GM18868 (cell line): ENCODE measurements around the gene NOP56.
"Not testable (repeated sequence)": the region's sequence is repeated elsewhere in the genome, so short reads cannot be mapped to it uniquely, and the experiment has no call there.

Source experiments
- ATAC-seq: cut with Tn5 transposase; IDR thresholded peaks from one replicate; pipeline ENCODE4 v1.9.1; 2021; ENCODE audit warnings: mild to moderate bottlenecking, moderate library complexity; ENCODE audit not compliant: unreplicated experiment

Gene NOP56

GRCh38 chr20:2680046-2680445 is 27.6 kb downstream of the NOP56 start:
- ATAC-seq, result no peak

- not testable (repeated sequence) for ATAC-seq
These were observed 29.6 kb downstream of the NOP56 start for GRCh38 chr20:2682040-2682439.

GRCh38 chr20:2684817-2685216 is 32.4 kb downstream of the NOP56 start:
- ATAC-seq, result not testable (repeated sequence)

- no peak for ATAC-seq
These were observed 35.1 kb downstream of the NOP56 start for GRCh38 chr20:2687514-2687913.

- ATAC-seq, result no peak
These were observed 35.7 kb downstream of the NOP56 start for GRCh38 chr20:2688041-2688591.

DNA sequence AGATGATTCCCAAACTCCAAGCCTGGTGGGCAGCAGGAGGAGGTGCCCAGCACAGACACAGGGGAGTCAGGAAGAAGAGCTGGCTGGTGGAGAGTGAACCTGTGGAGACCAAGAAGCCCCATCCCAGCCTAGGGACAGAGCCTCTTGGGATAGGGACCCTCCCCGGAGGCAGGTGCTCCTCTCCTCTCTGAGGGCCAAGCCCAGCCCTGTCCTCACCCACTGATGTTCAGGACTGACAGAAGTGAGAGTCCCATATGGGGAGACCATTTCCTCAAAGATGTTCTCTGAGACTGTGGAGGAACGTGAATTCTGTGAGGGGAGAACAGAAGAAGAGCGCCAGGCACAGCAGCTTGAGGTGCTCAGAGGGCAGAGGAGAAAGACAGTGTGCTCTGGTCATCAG is 37.8 kb downstream of the NOP56 start:
- no peak for ATAC-seq

- ATAC-seq, result no peak
These were observed 38.3 kb downstream of the NOP56 start for GRCh38 chr20:2690718-2691117.

GRCh38 chr20:2691127-2691526 is 38.7 kb downstream of the NOP56 start:
- ATAC-seq, result no peak

GRCh38 chr20:2691663-2692035 is 39.2 kb downstream of the NOP56 start:
- ATAC-seq, result no peak

DNA sequence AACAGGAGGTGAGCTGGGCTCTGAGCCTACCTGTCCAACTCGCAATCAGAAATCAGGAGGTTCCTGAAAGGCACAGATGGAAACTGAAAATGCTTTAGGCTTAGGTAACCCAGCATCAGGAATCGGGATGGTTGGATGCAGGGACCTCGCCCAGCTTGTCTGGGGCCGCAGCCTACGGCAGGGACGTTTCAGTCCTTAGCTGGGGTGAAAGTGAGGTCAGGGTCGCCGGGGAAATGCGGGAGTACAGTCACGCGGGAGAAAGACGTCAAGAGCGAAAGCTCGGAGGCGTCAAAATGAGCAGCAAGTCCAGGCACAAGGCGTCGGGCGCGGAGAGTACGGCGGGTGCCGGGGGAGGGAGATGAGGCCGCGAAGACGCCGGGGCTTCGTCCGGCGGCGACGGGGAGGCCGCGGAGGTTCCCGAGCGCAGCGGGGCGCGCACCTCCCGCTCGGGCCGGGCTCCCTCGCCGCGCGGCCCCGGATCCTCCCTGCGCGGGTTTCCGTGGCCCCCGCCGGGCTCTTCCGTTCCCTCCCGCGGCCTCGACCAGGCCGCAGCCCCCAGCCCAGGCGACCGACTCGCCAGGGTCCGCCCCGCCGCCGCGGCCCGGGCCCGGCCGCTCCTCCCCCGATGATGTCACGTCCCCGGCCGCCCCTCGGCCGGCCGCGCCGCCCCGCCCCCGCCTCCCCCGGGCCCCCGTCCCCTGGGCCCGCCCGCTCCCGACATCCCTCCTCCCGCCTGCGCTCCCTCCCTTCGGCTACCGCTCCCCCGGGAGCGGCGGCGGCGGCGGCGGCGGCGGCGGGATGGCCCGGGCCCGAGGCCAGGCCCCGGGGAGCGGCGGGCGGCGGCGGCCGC is 39.8 kb downstream of the NOP56 start, which contains the start of gene EBF4:
Gene EBF4 (plus strand): TSS at position 745 of the 850 bp plus-strand sequence. CDS start 866 bp downstream, outside the sequence.
- no peak for ATAC-seq

- no peak for ATAC-seq
These were observed 40.5 kb downstream of the NOP56 start for GRCh38 chr20:2692886-2693285.

DNA sequence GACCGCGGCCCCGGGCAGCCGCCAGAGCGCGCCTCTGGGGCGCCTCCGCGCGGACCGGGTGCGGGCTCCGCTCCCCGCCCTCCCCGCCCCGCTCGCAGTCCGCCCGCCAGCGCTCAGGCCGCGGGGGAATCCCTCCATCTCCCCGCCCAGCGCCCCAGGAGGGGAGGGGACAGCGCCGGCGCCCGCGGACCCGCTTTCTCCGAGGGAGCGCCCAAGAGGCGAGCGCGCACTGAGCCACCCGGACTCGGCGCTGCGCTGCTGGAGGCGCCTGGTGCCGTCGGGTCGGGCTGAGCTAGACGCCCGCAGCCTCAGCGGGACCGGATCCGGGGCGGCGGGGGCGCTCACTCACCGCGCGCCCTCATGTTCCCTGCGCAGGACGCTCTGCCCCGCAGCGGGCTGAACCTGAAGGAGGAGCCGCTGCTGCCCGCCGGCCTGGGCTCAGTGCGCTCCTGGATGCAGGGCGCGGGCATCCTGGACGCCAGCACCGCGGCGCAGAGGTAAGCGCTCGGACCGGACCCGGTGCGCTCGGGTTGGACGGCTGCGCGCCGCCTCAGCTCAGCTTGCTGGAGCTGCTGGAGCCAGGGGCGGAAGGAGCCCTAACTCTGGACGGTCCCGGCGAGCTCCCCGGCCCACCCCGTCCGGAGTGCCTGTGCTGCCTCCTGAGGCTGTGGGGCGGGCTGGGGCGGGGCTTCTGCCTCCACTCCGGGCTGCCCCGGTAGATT is 41.0 kb downstream of the NOP56 start:
- ATAC-seq, result no peak

- ATAC-seq, result no peak
These were observed 41.6 kb downstream of the NOP56 start for GRCh38 chr20:2694008-2694471.

DNA sequence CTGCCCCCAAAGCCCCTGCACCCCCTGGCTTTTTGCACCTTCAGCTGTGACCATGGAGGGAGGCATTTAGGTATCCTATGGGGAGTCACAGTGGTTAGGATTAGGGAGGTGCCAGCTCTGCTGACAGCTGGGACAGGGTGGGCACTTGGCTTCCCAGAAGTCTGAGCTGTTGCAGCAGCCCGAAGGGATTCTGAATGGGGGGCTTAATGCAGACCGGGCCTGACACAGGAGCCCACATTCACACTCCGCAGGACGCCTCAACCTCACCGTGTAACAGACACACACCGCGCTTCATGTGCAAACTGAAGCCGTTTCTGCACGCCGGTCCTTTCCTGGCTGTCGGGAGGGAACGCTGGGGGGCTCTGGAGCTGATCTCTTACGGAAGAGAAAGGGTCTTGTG is 42.1 kb downstream of the NOP56 start:
- no peak for ATAC-seq

GRCh38 chr20:2695206-2695983 is 43.0 kb downstream of the NOP56 start:
- ATAC-seq, result no peak

GRCh38 chr20:2695984-2696525 is 43.6 kb downstream of the NOP56 start:
- ATAC-seq, result not testable (repeated sequence)

DNA sequence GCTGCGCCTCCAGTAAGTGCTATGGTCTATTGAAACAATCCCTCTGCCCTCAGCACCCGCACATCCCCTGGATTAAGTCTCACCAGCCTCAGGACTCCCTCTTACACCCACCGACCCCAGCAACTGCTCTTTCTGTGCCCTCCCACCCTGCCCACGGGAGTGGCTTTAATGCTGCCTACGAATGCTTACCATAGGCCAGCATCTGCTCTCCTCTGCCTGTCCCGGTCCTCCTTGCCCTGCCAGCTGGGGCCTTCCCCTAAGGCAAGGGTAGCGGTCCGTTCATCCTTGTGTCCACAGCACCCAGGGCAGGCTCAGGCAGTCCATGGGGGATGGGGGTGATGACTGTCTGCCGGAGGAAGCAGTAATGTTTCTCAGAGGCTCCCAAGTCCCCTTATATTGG is 44.2 kb downstream of the NOP56 start:
- no peak for ATAC-seq

DNA sequence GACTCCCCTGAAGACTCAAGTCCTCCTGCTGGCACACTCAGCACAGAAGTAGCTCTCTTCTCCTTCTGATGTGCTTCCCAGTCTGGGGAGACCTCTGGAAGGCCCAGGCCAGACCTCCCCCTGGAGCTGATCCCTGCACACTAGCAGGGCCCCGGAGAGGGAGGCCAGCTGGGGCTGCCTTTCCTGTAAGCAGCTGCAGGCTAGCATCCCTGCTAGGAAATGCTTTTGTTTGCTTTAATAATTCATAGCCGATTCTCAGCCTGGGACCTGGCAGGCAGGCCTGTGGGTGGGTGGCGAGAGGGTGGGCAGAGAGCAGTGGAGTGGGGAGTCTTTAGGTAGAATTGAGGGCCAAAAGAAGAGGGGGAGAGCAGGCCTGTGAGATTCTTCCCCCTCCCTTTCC is 45.3 kb downstream of the NOP56 start:
- no peak for ATAC-seq

DNA sequence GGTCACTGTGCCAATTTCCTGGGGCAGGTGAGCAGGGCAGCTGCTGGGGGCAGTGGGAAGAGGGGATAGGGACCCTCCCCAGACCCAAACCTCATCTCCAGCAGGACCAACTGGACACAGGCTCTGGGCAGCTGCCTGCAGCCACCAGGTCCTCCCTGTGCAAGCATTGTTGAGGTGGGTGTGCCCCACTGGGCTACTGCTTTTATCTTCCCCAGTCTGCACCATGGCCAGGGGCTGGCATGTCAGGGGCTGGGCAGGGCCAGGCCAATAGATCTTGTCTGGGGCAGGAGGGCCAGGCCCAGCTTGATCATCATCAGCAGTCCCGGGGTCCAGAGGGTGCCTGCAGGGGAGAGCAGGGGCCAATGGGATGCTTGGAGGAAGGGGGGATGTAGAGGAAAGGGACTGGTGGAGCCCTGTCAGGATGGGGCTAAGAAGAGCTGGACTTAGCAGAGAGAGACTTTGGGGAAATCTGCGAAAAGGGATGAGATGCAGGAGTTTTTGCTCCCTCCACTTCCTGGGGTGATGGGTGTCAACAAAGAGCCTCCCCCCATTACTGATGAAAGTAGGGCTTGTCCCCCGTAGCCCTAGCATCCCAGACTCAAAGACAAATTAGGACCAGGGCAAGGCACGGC is 45.9 kb downstream of the NOP56 start:
- no peak for ATAC-seq

DNA sequence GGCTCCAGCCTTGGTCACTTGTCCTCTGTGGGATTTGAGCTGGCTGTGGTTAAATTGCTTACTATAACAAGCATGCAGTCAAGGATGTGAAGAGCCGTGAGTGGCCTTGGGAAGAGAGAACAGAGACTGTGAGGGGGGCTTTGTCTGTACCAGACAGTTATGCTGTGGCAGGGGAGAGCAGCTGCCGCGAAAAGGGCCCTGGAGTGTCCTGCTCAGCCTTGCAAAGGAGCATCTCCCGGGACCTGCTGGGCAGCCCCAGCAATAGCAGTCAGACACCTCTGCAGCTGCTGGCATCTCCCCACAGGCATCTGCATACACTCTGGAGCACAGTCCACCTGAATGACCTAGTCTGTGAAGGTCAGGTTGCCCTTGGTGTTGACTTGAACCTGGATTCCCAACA is 46.5 kb downstream of the NOP56 start:
- no peak for ATAC-seq
